ENCODE data around the gene ARMS2.

- no peak for TF ChIP-seq POLR2AphosphoS5 (IDR thresholded peaks at IDR 0.05)
- no peak for TF ChIP-seq CTCF (IDR thresholded peaks at IDR 0.05)
- no peak for TF ChIP-seq POLR2A (IDR thresholded peaks at IDR 0.05)
- TF ChIP-seq EP300 (IDR thresholded peaks at IDR 0.05) = no peak
Observed at GRCh38 chr10:122448600-122448999, 5.9 kb upstream of the ARMS2 start.
